ENCODE data around the gene WDHD1. TPM values are rescaled to one million over a fixed set of nuclear protein-coding genes. Genes with fewer than 3 reads are reported as not detected.

The WDHD1 gene
- total RNA-seq, 2 donors from 2014 or later, result 3.0 to 5.1 TPM

GRCh38 chr14:54891471-54892245, 135.2 kb downstream of the WDHD1 start:
- 91% methylated on average over 10 of the region's 10 CpGs for WGBS
- Histone ChIP-seq H3K27me3 (replicated peaks; ENCODE audit: insufficient read depth) (no peaks in the 10 kb centered on the region), H3K4me1 (replicated peaks) (no peaks in the 10 kb centered on the region), H3K27ac (no peak overlapping the region), H3K9me3 (no peaks in the 10 kb centered on the region), H3K4me3 (no peak overlapping the region), H3K36me3 (no peaks in the 10 kb centered on the region)
- no peak for DNase-seq (ENCODE audit: low spot score)
- TF ChIP-seq POLR2AphosphoS5 (IDR thresholded peaks at IDR 0.05) (no peak), POLR2A (IDR thresholded peaks at IDR 0.05) (no peak)
- TF ChIP-seq, protein P1, sequence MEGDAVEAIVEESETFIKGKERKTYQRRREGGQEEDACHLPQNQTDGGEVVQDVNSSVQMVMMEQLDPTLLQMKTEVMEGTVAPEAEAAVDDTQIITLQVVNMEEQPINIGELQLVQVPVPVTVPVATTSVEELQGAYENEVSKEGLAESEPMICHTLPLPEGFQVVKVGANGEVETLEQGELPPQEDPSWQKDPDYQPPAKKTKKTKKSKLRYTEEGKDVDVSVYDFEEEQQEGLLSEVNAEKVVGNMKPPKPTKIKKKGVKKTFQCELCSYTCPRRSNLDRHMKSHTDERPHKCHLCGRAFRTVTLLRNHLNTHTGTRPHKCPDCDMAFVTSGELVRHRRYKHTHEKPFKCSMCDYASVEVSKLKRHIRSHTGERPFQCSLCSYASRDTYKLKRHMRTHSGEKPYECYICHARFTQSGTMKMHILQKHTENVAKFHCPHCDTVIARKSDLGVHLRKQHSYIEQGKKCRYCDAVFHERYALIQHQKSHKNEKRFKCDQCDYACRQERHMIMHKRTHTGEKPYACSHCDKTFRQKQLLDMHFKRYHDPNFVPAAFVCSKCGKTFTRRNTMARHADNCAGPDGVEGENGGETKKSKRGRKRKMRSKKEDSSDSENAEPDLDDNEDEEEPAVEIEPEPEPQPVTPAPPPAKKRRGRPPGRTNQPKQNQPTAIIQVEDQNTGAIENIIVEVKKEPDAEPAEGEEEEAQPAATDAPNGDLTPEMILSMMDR (IDR thresholded peaks at IDR 0.05), result no peak
- intact Hi-C loops (cut with DNase I), result no loop called here

DNA sequence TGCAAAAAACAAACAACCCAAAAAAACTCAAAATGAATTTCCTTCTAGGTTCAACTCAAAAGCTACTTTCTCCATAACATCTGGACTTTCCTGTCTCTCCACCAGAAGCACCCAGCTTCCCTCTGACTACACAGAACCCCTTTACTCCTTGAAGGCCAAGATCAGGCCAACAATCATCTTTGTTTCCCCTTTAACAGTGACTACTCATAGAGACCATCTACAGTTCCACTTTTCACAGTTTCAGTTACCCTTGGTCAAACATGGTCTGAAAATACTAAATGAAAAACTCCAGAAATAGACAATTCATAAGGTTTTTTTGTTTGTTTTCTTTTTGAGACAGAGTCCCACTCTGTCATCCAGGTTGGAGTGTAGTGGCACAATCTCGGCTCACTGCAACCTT, 136.1 kb downstream of the WDHD1 start:
- DNase-seq (ENCODE audit: low spot score), result no peak
- intact Hi-C loops (cut with DNase I), result no loop called here
- Histone ChIP-seq H3K4me3 (no peak overlapping the region), H3K27ac (no peak overlapping the region), H3K27me3 (replicated peaks; ENCODE audit: insufficient read depth) (no peaks in the 10 kb centered on the region), H3K9me3 (no peaks in the 10 kb centered on the region), H3K4me1 (replicated peaks) (no peaks in the 10 kb centered on the region), H3K36me3 (no peaks in the 10 kb centered on the region)
- TF ChIP-seq POLR2AphosphoS5 (IDR thresholded peaks at IDR 0.05) (no peak), POLR2A (IDR thresholded peaks at IDR 0.05) (no peak)
- TF ChIP-seq, protein P1 (IDR thresholded peaks at IDR 0.05), result no peak
- WGBS, result 95% methylated on average over 1 of the region's 1 CpG

DNA sequence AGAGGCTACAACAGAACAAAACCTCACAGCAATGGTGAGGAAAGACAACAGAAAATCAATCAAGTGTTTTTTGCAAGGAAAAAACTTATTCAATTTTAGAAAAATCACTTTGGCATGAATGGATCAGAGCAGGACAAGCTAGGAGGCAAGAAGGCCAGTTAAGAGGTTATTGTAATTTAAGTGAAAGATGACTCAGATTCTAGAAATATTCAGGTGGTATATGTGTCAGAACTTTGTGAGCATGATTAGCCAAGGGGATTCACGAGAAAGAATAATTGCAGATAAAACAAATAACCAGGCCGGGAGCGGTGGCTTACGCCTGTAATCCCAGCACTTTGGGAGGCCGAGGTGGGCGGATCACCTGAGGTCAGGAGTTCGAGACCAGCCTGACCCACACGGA, 137.0 kb downstream of the WDHD1 start:
- Histone ChIP-seq H3K4me3 (no peak overlapping the region), H3K27me3 (replicated peaks; ENCODE audit: insufficient read depth) (no peaks in the 10 kb centered on the region), H3K9me3 (no peaks in the 10 kb centered on the region), H3K36me3 (no peaks in the 10 kb centered on the region), H3K27ac (no peak overlapping the region), H3K4me1 (replicated peaks) (no peaks in the 10 kb centered on the region)
- WGBS, result 89% methylated on average over 8 of the region's 8 CpGs
- TF ChIP-seq POLR2AphosphoS5 (IDR thresholded peaks at IDR 0.05), result no peak
- TF ChIP-seq, protein P1 (IDR thresholded peaks at IDR 0.05), result no peak
- no peak for TF ChIP-seq POLR2A (IDR thresholded peaks at IDR 0.05)
- no peak for DNase-seq (ENCODE audit: low spot score)
- intact Hi-C loops (cut with DNase I), result no loop called here

Other genes starting within 250 kb of the WDHD1 start
- 10 to 100 TPM in 1 of 2 donors, 1 to 10 TPM in 1; 4.9 to 19.4 TPM for gene GCH1, start 124.3 kb downstream of the WDHD1 start, total RNA-seq
- 1 to 10 TPM; 8.2 to 9.7 TPM for gene SOCS4, start 137 bp upstream of the WDHD1 start, total RNA-seq
- 100 to 1,000 TPM in 1 of 2 donors, 10 to 100 TPM in 1; 51.3 to 137 TPM for gene MAPK1IP1L, start 24.5 kb upstream of the WDHD1 start, total RNA-seq
- 100 to 1,000 TPM; 334 to 400 TPM for gene LGALS3, start 102.2 kb upstream of the WDHD1 start, total RNA-seq
- gene DLGAP5, start 164.5 kb upstream of the WDHD1 start, total RNA-seq, result 1 to 10 TPM in 1 of 2 donors, under 1 TPM in 1; 0.73 to 4.4 TPM
- gene FBXO34, start 244.3 kb upstream of the WDHD1 start, total RNA-seq, result 10 to 100 TPM; 37.8 to 73.3 TPM